CD14-positive monocyte (primary cell): Measurements from ENCODE around the gene TAF1L. TPM values are rescaled to one million over a fixed set of nuclear protein-coding genes. Genes with fewer than 3 reads are reported as not detected.
"Not testable (repeated sequence)": the region's sequence is repeated elsewhere in the genome, so short reads cannot be mapped to it uniquely, and the experiment has no call there.

Source experiments
- DNase-seq, 3 donors: peaks; one replicate each; pipeline ENCODE4 v3.0.0-alpha.2; 2011 to 2022
- H2AFZ ChIP-seq: 2 replicates; pipeline ENCODE4 v1.6.0; 2012; ENCODE audit warnings: mild to moderate bottlenecking, low read depth, low read length, inconsistent platforms; ENCODE audit not compliant: insufficient read depth, poor library complexity, severe bottlenecking
- H3K27ac ChIP-seq, 2 donors: 1 replicate in 1 of 2; 2 replicates in 1 of 2; pipeline ENCODE4 v1.5.1; 2012 to 2013; ENCODE audit warnings: low read length in 2 of 2, control low read depth in 1 of 2, inconsistent platforms in 1 of 2, low read depth in 1 of 2, mild to moderate bottlenecking in 1 of 2
- H3K27me3 ChIP-seq, 2 donors: one replicate each; pipeline versions ENCODE4 v1.6.0 to v1.6.1; 2011 to 2013; ENCODE audit warnings: low read length in 2 of 2; ENCODE audit not compliant: control insufficient read depth in 2 of 2, insufficient read depth in 2 of 2
- H3K36me3 ChIP-seq, 2 donors: replicated peaks in 1 of 2; 1 replicate in 1 of 2; 2 replicates in 1 of 2; pipeline versions ENCODE4 v1.5.1 to v1.6.1; 2012 to 2013; ENCODE audit warnings: low read length in 2 of 2, control low read depth in 1 of 2, inconsistent platforms in 1 of 2, mild to moderate bottlenecking in 1 of 2; ENCODE audit not compliant: insufficient read depth in 2 of 2, control insufficient read depth in 1 of 2
- H3K4me1 ChIP-seq, 2 donors: 1 replicate in 1 of 2; 2 replicates in 1 of 2; pipeline versions ENCODE4 v1.5.1 to v1.6.1; 2012 to 2013; ENCODE audit warnings: low read length in 2 of 2, control low read depth in 1 of 2, inconsistent platforms in 1 of 2, mild to moderate bottlenecking in 1 of 2, moderate library complexity in 1 of 2; ENCODE audit not compliant: insufficient read depth in 2 of 2, control insufficient read depth in 1 of 2
- H3K4me2 ChIP-seq: replicated peaks from 2 replicates; pipeline ENCODE3; 2012; ENCODE audit warnings: low read length, moderate library complexity, mild to moderate bottlenecking; ENCODE audit not compliant: poor library complexity, severe bottlenecking; ENCODE audit errors: extremely low read depth
- H3K4me3 ChIP-seq, 3 experiments: fragments of 200-600 bp in 1 of 3; sonication (generic) in 1 of 3; replicated peaks in 1 of 3; 1 replicate in 2 of 3; 2 replicates in 1 of 3; pipeline ENCODE4 v1.5.1; 2011 to 2013; ENCODE audit warnings: low read length in 3 of 3, mild to moderate bottlenecking in 3 of 3, control low read depth in 2 of 3, low read depth in 2 of 3, inconsistent platforms in 1 of 3, moderate library complexity in 1 of 3
- H3K79me2 ChIP-seq: 2 replicates; pipeline ENCODE4 v1.6.0; 2012; ENCODE audit warnings: mild to moderate bottlenecking, control low read depth, inconsistent platforms, low read length, moderate library complexity; ENCODE audit not compliant: insufficient read depth
- H3K9ac ChIP-seq: 2 replicates; pipeline ENCODE4 v1.6.0; 2017; ENCODE audit warnings: low read length, mild to moderate bottlenecking; ENCODE audit not compliant: insufficient read depth, poor library complexity, severe bottlenecking
- H3K9me3 ChIP-seq, 2 donors: replicated peaks in 1 of 2; 1 replicate in 1 of 2; 2 replicates in 1 of 2; pipeline versions ENCODE4 v1.5.1 to v1.6.1; 2012 to 2013; ENCODE audit warnings: low read length in 2 of 2, control low read depth in 1 of 2; ENCODE audit not compliant: control insufficient read depth in 1 of 2, insufficient read depth in 1 of 2
- H4K20me1 ChIP-seq: 2 replicates; pipeline ENCODE4 v1.6.0; 2012; ENCODE audit warnings: mild to moderate bottlenecking, low read length, control low read depth, moderate library complexity; ENCODE audit not compliant: insufficient read depth
- H3K27ac Mint-ChIP-seq, 7 donors: one replicate each; pipeline ENCODE4 v1.8.0; 2020; ENCODE audit warnings: mild to moderate bottlenecking in 7 of 7, mixed read lengths in 7 of 7, moderate library complexity in 6 of 7, inconsistent platforms in 2 of 7
- H3K27me3 Mint-ChIP-seq, 3 donors: one replicate each; pipeline ENCODE4 v1.8.0; 2021 to 2022; ENCODE audit warnings: low read depth in 3 of 3, mild to moderate bottlenecking in 3 of 3, mixed read lengths in 3 of 3, moderate library complexity in 3 of 3, inconsistent platforms in 1 of 3
- H3K36me3 Mint-ChIP-seq, 2 donors: one replicate each; pipeline ENCODE4 v1.8.0; 2020; ENCODE audit warnings: mixed read lengths in 2 of 2, inconsistent platforms in 1 of 2, mild to moderate bottlenecking in 1 of 2
- H3K4me1 Mint-ChIP-seq: one replicate; pipeline ENCODE4 v1.8.0; 2020; ENCODE audit warnings: mild to moderate bottlenecking, mixed read lengths
- H3K4me3 Mint-ChIP-seq, 2 donors: one replicate each; pipeline ENCODE4 v1.8.0; 2020; ENCODE audit warnings: mild to moderate bottlenecking in 2 of 2, mixed read lengths in 2 of 2, moderate library complexity in 1 of 2
- H3K9me3 Mint-ChIP-seq, 7 donors: one replicate each; pipeline ENCODE4 v1.8.0; 2020 to 2022; ENCODE audit warnings: mixed read lengths in 7 of 7, mild to moderate bottlenecking in 6 of 7, moderate library complexity in 6 of 7, inconsistent platforms in 2 of 7
- WGBS: methylation state at CpG from one replicate; pipeline ENCODE4 v1.1.5; 2013; ENCODE audit warnings: missing lambda C conversion rate; ENCODE audit not compliant: insufficient coverage; 5-methylcytosine and 5-hydroxymethylcytosine counted together
- intact Hi-C, 2 donors: fragments of 100-400 bp; cut with micrococcal nuclease; formaldehyde crosslinking; loops; one replicate each; pipeline versions ENCODE4 v1.15.0 to v1.15.1; 2023
- polyA plus RNA-seq, 3 donors: library from polyadenylated mRNA; depleted of rRNA in 1 of 3; unstranded in 2 of 3; stranded (reverse) in 1 of 3; fragments of 300-500 nt in 2 of 3; fragments of >200 nt in 1 of 3; fragmentation: Illumina TruSeq in 2 of 3; gene quantifications; 1 replicate in 2 of 3; 2 replicates in 1 of 3; pipeline ENCODE4 v1.2.3, GENCODE V29; 2012 to 2021
- TF ChIP-seq, protein P1 (sequence below): fragments of 200-600 bp; IDR thresholded peaks from one replicate; pipeline ENCODE4 v1.8.0; 2022; ENCODE audit warnings: antibody characterized with exemption, mild to moderate bottlenecking

TAF1L gene
- polyA plus RNA-seq, 3 donors = 0.01 TPM; not detected in 2

DNA sequence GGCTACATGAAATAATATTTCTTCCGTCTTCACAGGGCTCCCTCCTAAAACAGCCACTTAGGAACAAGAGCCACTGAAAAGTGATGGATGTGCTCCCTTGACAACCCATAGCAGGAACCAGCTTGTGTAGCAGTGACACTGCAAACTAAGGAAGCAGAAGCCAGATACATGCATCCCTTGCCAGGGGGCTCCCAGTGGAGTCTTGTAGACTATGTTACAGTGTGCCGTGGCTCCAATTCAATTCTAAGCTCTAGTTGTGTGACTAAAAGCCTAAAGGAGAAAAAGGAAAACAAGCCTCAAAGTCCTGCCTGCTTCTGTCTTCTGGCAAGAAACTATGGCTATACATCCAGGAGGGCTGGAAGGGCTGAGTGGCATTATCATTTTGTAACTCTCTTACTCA lies 12.2 kb upstream of the TAF1L start:
- Mint-ChIP-seq H3K9me3 (peaks cover 0 to 12% (median 5%) of the 10 kb centered on the region in 7 donors), H3K4me3 (no peak overlapping the region), H3K4me1 (no peaks in the 10 kb centered on the region), H3K27me3 (peaks cover 0 to 1% (median 1%) of the 10 kb centered on the region in 3 donors), H3K27ac (no peak overlapping the region), H3K36me3 (no peaks in the 10 kb centered on the region)
- no peak for DNase-seq
- H3K27me3 ChIP-seq = no peaks in the 10 kb centered on the region
- no peak overlapping the region for H3K27ac ChIP-seq
- no peak overlapping the region for H3K4me2 ChIP-seq
- H3K9me3 ChIP-seq = no peaks in the 10 kb centered on the region
- TF ChIP-seq, protein P1, sequence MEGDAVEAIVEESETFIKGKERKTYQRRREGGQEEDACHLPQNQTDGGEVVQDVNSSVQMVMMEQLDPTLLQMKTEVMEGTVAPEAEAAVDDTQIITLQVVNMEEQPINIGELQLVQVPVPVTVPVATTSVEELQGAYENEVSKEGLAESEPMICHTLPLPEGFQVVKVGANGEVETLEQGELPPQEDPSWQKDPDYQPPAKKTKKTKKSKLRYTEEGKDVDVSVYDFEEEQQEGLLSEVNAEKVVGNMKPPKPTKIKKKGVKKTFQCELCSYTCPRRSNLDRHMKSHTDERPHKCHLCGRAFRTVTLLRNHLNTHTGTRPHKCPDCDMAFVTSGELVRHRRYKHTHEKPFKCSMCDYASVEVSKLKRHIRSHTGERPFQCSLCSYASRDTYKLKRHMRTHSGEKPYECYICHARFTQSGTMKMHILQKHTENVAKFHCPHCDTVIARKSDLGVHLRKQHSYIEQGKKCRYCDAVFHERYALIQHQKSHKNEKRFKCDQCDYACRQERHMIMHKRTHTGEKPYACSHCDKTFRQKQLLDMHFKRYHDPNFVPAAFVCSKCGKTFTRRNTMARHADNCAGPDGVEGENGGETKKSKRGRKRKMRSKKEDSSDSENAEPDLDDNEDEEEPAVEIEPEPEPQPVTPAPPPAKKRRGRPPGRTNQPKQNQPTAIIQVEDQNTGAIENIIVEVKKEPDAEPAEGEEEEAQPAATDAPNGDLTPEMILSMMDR = no peak
- no peaks in the 10 kb centered on the region for H3K79me2 ChIP-seq
- H3K36me3 ChIP-seq = no peaks in the 10 kb centered on the region
- H3K9ac ChIP-seq = no peak overlapping the region
- intact Hi-C loops = no loop called here
- WGBS = no CpG with 5 or more reads among the region's 2 CpGs
- no peaks in the 10 kb centered on the region for H3K4me1 ChIP-seq
- H4K20me1 ChIP-seq = no peaks in the 10 kb centered on the region
- no peak overlapping the region for H3K4me3 ChIP-seq
- no peak overlapping the region for H2AFZ ChIP-seq

DNA sequence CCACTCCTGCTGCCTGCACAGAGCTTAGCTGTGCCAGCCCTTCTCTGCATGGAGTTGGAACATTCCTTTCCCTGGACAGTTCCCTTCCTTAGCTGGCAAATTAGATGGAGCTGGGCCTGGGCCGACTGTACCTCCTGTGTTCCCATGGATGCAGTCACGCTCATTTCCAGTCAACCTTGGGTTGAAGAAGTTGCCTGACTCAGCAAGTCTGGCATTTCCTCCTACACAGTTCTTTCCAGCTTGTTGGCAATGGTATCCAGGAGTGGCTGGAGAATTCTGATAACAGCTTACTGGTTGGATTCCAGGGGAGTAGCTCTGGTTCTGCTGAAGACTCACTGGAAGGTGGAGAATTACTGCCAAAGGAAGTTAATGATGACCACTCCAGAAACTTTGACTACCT lies 9.2 kb upstream of the TAF1L start:
- no peaks in the 10 kb centered on the region for H3K4me1 Mint-ChIP-seq
- Histone ChIP-seq H3K9me3 (no peaks in the 10 kb centered on the region), H2AFZ (no peak overlapping the region), H3K4me3 (no peak overlapping the region), H3K79me2 (no peaks in the 10 kb centered on the region), H4K20me1 (no peaks in the 10 kb centered on the region), H3K9ac (no peak overlapping the region), H3K27me3 (no peaks in the 10 kb centered on the region), H3K4me1 (no peaks in the 10 kb centered on the region), H3K4me2 (no peak overlapping the region), H3K27ac (no peak overlapping the region), H3K36me3 (no peaks in the 10 kb centered on the region)
- no peak for DNase-seq
- intact Hi-C loops = no loop called here
- TF ChIP-seq, protein P1 = no peak
- 85% methylated on average over 2 of the region's 2 CpGs for WGBS
- peaks cover 0 to 4% (median 1%) of the 10 kb centered on the region in 7 donors for H3K9me3 Mint-ChIP-seq
- H3K27me3 Mint-ChIP-seq = peaks cover 0 to 3% (median 1%) of the 10 kb centered on the region in 3 donors
- H3K4me3 Mint-ChIP-seq = no peak overlapping the region
- no peaks in the 10 kb centered on the region for H3K36me3 Mint-ChIP-seq
- no peak overlapping the region for H3K27ac Mint-ChIP-seq

GRCh38 chr9:32633151-32633550 lies 2.3 kb downstream of the TAF1L start:
- H2AFZ ChIP-seq, H3K27ac Mint-ChIP-seq, H3K9me3 ChIP-seq, H3K4me2 ChIP-seq, H3K36me3 Mint-ChIP-seq, H3K4me1 ChIP-seq, H4K20me1 ChIP-seq, H3K79me2 ChIP-seq, H3K9me3 Mint-ChIP-seq, intact Hi-C loops, H3K27ac ChIP-seq, H3K9ac ChIP-seq, H3K4me3 ChIP-seq, DNase-seq, H3K36me3 ChIP-seq, H3K4me3 Mint-ChIP-seq, H3K27me3 Mint-ChIP-seq, H3K4me1 Mint-ChIP-seq, H3K27me3 ChIP-seq: not testable (repeated sequence)
- 73% methylated on average over 2 of the region's 5 CpGs for WGBS
